Thymus (tissue), 11 donors: ENCODE measurements around the gene FAH. TPM values are rescaled to one million over a fixed set of nuclear protein-coding genes. Genes with fewer than 3 reads are reported as not detected.

Experiments
- DNase-seq, 9 donors: peaks; one replicate each; pipeline ENCODE4 v3.0.0-alpha.2; 2013; ENCODE audit warnings: low spot score in 9 of 9, low read depth in 6 of 9, missing footprints in 1 of 9
- H3K27ac ChIP-seq, 2 donors: one replicate each; pipeline ENCODE4 v1.5.1; 2013; ENCODE audit warnings: control low read depth in 1 of 2, low read depth in 1 of 2, low read length in 1 of 2, mild to moderate bottlenecking in 1 of 2, moderate library complexity in 1 of 2
- H3K27me3 ChIP-seq, 2 donors: one replicate each; pipeline ENCODE4 v1.5.1; 2013; ENCODE audit warnings: low read length in 1 of 2; ENCODE audit not compliant: control insufficient read depth in 2 of 2, insufficient read depth in 1 of 2
- H3K36me3 ChIP-seq, 2 donors: one replicate each; pipeline ENCODE4 v1.5.1; 2013; ENCODE audit warnings: low read length in 1 of 2, mild to moderate bottlenecking in 1 of 2, moderate library complexity in 1 of 2; ENCODE audit not compliant: control insufficient read depth in 2 of 2, insufficient read depth in 2 of 2
- H3K4me1 ChIP-seq, 2 donors: one replicate each; pipeline ENCODE4 v1.5.1; 2013; ENCODE audit warnings: low read length in 2 of 2; ENCODE audit not compliant: control insufficient read depth in 2 of 2, insufficient read depth in 2 of 2
- H3K4me3 ChIP-seq, 2 donors: one replicate each; pipeline ENCODE4 v1.5.1; 2013; ENCODE audit warnings: low read length in 2 of 2, control low read depth in 1 of 2, mild to moderate bottlenecking in 1 of 2
- H3K9me3 ChIP-seq, 2 donors: one replicate each; pipeline ENCODE4 v1.5.1; 2013; ENCODE audit warnings: low read length in 1 of 2, mild to moderate bottlenecking in 1 of 2; ENCODE audit not compliant: control insufficient read depth in 2 of 2, insufficient read depth in 1 of 2
- WGBS: extraction: QIAGEN DNeasy Blood & Tissue Kit; methylation state at CpG from one replicate; pipeline ENCODE4 v1.1.7; 2013; 5-methylcytosine and 5-hydroxymethylcytosine counted together
- polyA plus RNA-seq: library from polyadenylated mRNA; stranded (reverse); fragments of 200-250 nt; gene quantifications from one replicate; pipeline ENCODE4 v1.2.3, GENCODE V29; 2013
- total RNA-seq: library from RNA; stranded (reverse); fragments of 120-200 nt; gene quantifications from one replicate; pipeline ENCODE4 v1.2.4, GENCODE V29; 2013
- donor health status: healthy.

FAH gene
- total and polyA plus RNA-seq, 2 donors, result 11.5 to 18.3 TPM

DNA sequence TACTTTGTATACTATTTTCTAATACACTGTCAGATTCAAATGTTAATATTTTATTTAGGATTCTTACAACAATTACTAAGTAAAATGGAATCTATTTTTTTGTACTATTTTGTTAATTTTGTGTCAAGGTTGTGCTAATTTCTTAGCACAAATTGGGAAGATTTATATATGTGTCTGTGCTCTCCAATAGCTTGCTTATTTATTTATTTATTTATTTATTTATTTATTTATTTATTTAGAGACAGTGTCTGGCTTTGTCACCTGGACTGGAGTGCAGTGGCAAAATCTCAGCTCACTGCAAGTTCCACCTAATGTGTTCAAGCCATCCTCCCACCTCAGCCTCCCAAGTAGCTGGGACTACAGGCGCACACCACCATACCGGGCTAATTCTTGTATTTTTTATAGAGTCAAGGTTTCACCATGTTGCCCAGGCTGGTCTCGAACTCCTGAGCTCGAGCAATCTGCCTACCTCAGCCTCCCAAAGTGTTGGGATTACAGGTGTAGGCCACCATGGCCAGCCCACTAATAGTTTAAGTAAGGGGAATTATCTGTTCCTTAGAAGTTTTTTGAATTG lies 64.6 kb downstream of the FAH start:
- Histone ChIP-seq H3K27ac (no peak overlapping the region), H3K36me3 (no peaks in the 10 kb centered on the region), H3K4me3 (no peak overlapping the region), H3K27me3 (no peaks in the 10 kb centered on the region), H3K9me3 (no peaks in the 10 kb centered on the region), H3K4me1 (no peaks in the 10 kb centered on the region)
- WGBS, result 94% methylated on average over 4 of the region's 4 CpGs
- DNase-seq, result no peak

- Histone ChIP-seq H3K36me3 (no peaks in the 10 kb centered on the region), H3K4me1 (no peaks in the 10 kb centered on the region), H3K9me3 (no peaks in the 10 kb centered on the region), H3K27me3 (no peaks in the 10 kb centered on the region), H3K27ac (no peak overlapping the region), H3K4me3 (no peak overlapping the region)
- no peak for DNase-seq
- WGBS, result 97% methylated on average over 2 of the region's 2 CpGs
These were observed 67.2 kb downstream of the FAH start for GRCh38 chr15:80219955-80220354.

- Histone ChIP-seq H3K27ac (no peak overlapping the region), H3K36me3 (no peaks in the 10 kb centered on the region), H3K4me1 (no peaks in the 10 kb centered on the region), H3K27me3 (no peaks in the 10 kb centered on the region), H3K4me3 (no peak overlapping the region), H3K9me3 (no peaks in the 10 kb centered on the region)
- 95% methylated on average over 7 of the region's 7 CpGs for WGBS
- DNase-seq, result no peak
These were observed 76.3 kb downstream of the FAH start for GRCh38 chr15:80228959-80229610.

DNA sequence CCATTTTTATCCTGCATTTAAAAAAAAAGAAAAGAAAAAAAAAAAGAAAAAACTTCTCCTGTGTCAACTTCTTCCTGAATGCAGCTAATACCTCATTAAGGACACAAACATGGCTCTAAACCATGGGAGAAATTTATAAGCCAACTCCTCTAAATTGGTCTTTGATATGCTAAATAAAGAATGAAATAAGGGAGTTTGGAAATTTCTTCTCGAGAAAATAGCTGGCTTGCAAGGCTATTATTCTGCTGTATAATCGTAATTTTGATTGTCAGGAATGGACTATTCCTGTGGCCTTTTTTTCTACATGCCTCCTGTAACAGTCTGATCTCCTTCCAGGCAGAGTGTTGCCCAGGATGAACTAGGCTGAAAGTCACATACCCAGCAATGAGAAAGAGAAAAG lies 78.6 kb downstream of the FAH start:
- WGBS, result 87% methylated on average over 2 of the region's 2 CpGs
- no peaks in the 10 kb centered on the region for H3K4me1 ChIP-seq
- H3K4me3 ChIP-seq, result no peak overlapping the region
- DNase-seq, result no peak
- H3K9me3 ChIP-seq, result no peaks in the 10 kb centered on the region
- no peaks in the 10 kb centered on the region for H3K27me3 ChIP-seq
- no peaks in the 10 kb centered on the region for H3K36me3 ChIP-seq
- no peak overlapping the region for H3K27ac ChIP-seq

DNA sequence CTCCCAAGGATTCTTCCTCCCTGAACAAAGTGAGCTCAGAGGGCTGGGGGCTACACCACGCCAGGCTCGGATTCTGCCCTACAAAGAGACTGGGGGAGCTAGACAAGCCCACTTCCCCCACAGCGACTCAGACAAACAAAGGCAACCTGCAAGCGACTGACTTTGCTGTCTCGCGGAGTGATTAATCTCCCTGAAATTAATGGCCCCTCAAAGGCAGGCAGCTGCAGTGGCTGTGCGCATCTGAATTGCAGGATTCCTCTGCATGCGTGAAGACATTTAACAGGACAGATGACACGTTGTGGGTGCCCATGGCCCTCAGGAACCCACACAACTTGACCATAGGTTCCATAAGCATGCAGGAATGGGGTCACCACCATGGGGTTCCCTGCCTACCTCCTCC lies 80.8 kb downstream of the FAH start:
- no peak for DNase-seq
- H3K9me3 ChIP-seq, result no peaks in the 10 kb centered on the region

DNA sequence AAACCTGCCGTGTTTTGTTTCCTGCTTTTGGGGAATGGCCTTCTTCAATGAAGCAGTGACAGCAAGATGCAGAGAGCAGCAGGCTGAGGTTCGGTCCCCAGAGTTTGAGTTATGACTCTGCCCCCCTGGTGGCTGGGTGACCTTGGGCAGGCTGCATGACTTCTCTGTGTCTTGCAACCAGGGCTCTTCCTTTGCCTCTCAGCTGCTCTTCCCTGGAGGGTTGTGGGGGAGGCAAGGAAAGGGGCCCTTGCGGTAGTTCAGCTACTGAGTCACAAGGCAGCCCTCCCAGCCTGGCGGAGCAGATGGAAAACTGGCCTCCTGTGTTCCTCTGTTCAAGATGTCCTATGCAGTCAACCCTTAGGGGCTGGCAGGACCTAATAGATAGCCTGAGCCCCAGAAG lies 82.1 kb downstream of the FAH start:
- no peaks in the 10 kb centered on the region for H3K9me3 ChIP-seq
- DNase-seq, result peak in 5 of 9 donors; percentile 7 to 39 (median 14)
- H3K36me3 ChIP-seq, result no peaks in the 10 kb centered on the region
- H3K27ac ChIP-seq, result no peak overlapping the region
- H3K4me1 ChIP-seq, result no peaks in the 10 kb centered on the region
- WGBS, result 89% methylated on average over 4 of the region's 4 CpGs
- H3K4me3 ChIP-seq, result no peak overlapping the region
- H3K27me3 ChIP-seq, result no peaks in the 10 kb centered on the region

More for the DNA sequence above, 80.8 kb downstream of the FAH start:
- no peaks in the 10 kb centered on the region for H3K4me1 ChIP-seq
- H3K36me3 ChIP-seq, result no peaks in the 10 kb centered on the region
- no peak overlapping the region for H3K4me3 ChIP-seq
- no peaks in the 10 kb centered on the region for H3K27me3 ChIP-seq
- WGBS, result 83% methylated on average over 9 of the region's 9 CpGs
- H3K27ac ChIP-seq, result no peak overlapping the region

Other genes with a start within 250 kb of the FAH start
- 30.5 TPM for gene BCL2A1, start 181.8 kb upstream of the FAH start, total RNA-seq
- 25.5 TPM for gene BCL2A1, start 181.8 kb upstream of the FAH start, polyA plus RNA-seq
- gene ZFAND6, start 93.3 kb upstream of the FAH start, total RNA-seq, result 81.9 TPM
- 97.8 TPM for gene ZFAND6, start 93.3 kb upstream of the FAH start, polyA plus RNA-seq
- gene CTXND1, start 99.2 kb downstream of the FAH start, total RNA-seq, result 0.05 TPM
- 0.07 TPM for gene CTXND1, start 99.2 kb downstream of the FAH start, polyA plus RNA-seq